DND-41 (cell line): ENCODE data around the gene SH3BP5.
"Not testable (repeated sequence)": the region's sequence is repeated elsewhere in the genome, so short reads cannot be mapped to it uniquely, and the experiment has no call there.

Experiments
- ATAC-seq: fragments of 200-7000 bp; cut with Tn5 transposase; 3 replicates; pipeline ENCODE4 v1.9.1; 2021; ENCODE audit warnings: low read depth; ENCODE audit not compliant: insufficient read depth
- DNase-seq: peaks from one replicate; pipeline ENCODE4 v3.0.0-alpha.2; 2020
- H2AFZ ChIP-seq: 2 replicates; pipeline ENCODE4 v1.6.0; 2012; ENCODE audit warnings: low read depth, low read length
- H3K27ac ChIP-seq: 2 replicates; pipeline ENCODE4 v1.5.1; 2012; ENCODE audit warnings: low read length, inconsistent platforms
- H3K27me3 ChIP-seq: fragments of 200-600 bp; sonication (generic); 2 replicates; pipeline ENCODE4 v1.6.0; 2012; ENCODE audit warnings: low read length, mild to moderate bottlenecking, inconsistent platforms; ENCODE audit not compliant: insufficient read depth, poor library complexity
- H3K36me3 ChIP-seq: 2 replicates; pipeline ENCODE4 v1.5.1; 2012; ENCODE audit warnings: low read length, inconsistent platforms; ENCODE audit not compliant: insufficient read depth
- H3K4me1 ChIP-seq: 2 replicates; pipeline ENCODE4 v1.5.1; 2012; ENCODE audit warnings: mild to moderate bottlenecking, low read length; ENCODE audit not compliant: insufficient read depth
- H3K4me2 ChIP-seq: 2 replicates; pipeline ENCODE4 v1.6.0; 2012; ENCODE audit warnings: mild to moderate bottlenecking, moderate library complexity, low read length, inconsistent platforms; ENCODE audit not compliant: insufficient read depth
- H3K4me3 ChIP-seq, 2 experiments: fragments of 200-600 bp in 1 of 2; shearing (Covaris generic) in 1 of 2; 2 replicates each; pipeline ENCODE4 v1.5.1; 2012 to 2016; ENCODE audit warnings: inconsistent platforms in 2 of 2, low read length in 2 of 2, mild to moderate bottlenecking in 2 of 2, low read depth in 1 of 2, moderate library complexity in 1 of 2
- H3K79me2 ChIP-seq: 2 replicates; pipeline ENCODE4 v1.6.0; 2012; ENCODE audit warnings: low read length, inconsistent platforms; ENCODE audit not compliant: insufficient read depth
- H3K9ac ChIP-seq: 2 replicates; pipeline ENCODE4 v1.6.0; 2012; ENCODE audit warnings: low read depth, mild to moderate bottlenecking, inconsistent platforms, low read length, moderate library complexity
- H3K9me3 ChIP-seq: 2 replicates; pipeline ENCODE4 v1.5.1; 2012; ENCODE audit warnings: low read length, moderate library complexity, mild to moderate bottlenecking, inconsistent platforms; ENCODE audit not compliant: insufficient read depth, severe bottlenecking
- H4K20me1 ChIP-seq: 2 replicates; pipeline ENCODE4 v1.6.0; 2012; ENCODE audit warnings: low read length; ENCODE audit not compliant: insufficient read depth
- CTCF ChIP-seq: IDR thresholded peaks from 2 replicates; pipeline ENCODE4 v1.5.1; 2012; ENCODE audit warnings: borderline replicate concordance, low read length, moderate library complexity, mild to moderate bottlenecking; ENCODE audit not compliant: poor library complexity, severe bottlenecking; ENCODE audit errors: extremely low read depth
- EZH2 ChIP-seq: IDR thresholded peaks from 3 replicates; pipeline ENCODE4 v1.6.1; 2012; ENCODE audit warnings: borderline replicate concordance, low read depth, mild to moderate bottlenecking, moderate library complexity, low read length, inconsistent platforms; ENCODE audit not compliant: severe bottlenecking

The SH3BP5 gene

GRCh38 chr3:15367059-15367458, 34.7 kb upstream of the SH3BP5 start:
- Histone ChIP-seq H3K79me2 (no peaks in the 10 kb centered on the region), H3K9me3 (peaks cover 2% of the 10 kb centered on the region), H3K4me2 (no peak overlapping the region), H3K36me3 (no peaks in the 10 kb centered on the region), H3K27me3 (no peaks in the 10 kb centered on the region), H3K4me3 (no peak overlapping the region), H4K20me1 (no peaks in the 10 kb centered on the region), H2AFZ (no peak overlapping the region), H3K4me1 (no peaks in the 10 kb centered on the region), H3K27ac (no peak overlapping the region), H3K9ac (no peak overlapping the region)
- ATAC-seq (no peak), DNase-seq (no peak)
- TF ChIP-seq EZH2, result no peak
- no peak for TF ChIP-seq CTCF

GRCh38 chr3:15364078-15364477, 31.7 kb upstream of the SH3BP5 start:
- not testable (repeated sequence) for H3K27ac ChIP-seq, DNase-seq, H3K27me3 ChIP-seq, H4K20me1 ChIP-seq, ATAC-seq, H3K4me3 ChIP-seq, H3K9me3 ChIP-seq, H3K4me2 ChIP-seq, H3K9ac ChIP-seq, H3K36me3 ChIP-seq, H3K79me2 ChIP-seq, H3K4me1 ChIP-seq, H2AFZ ChIP-seq

- Histone ChIP-seq H3K4me1 (0 out of 2 replicates have a peak, but pooled peaks cover under 1% of the 10 kb centered on the region), H3K36me3 (no peaks in the 10 kb centered on the region), H4K20me1 (no peaks in the 10 kb centered on the region), H3K9me3 (peaks cover 2% of the 10 kb centered on the region), H3K4me2 (no peak overlapping the region), H2AFZ (no peak overlapping the region), H3K27me3 (no peaks in the 10 kb centered on the region), H3K27ac (no peak overlapping the region), H3K79me2 (no peaks in the 10 kb centered on the region), H3K4me3 (no peak overlapping the region), H3K9ac (no peak overlapping the region)
- ATAC-seq (peak; percentile 39; the same call in 1 of the 3 replicates), DNase-seq (no peak)
- TF ChIP-seq CTCF (no peak), EZH2 (no peak)
Observed at GRCh38 chr3:15361494-15362214, 29.3 kb upstream of the SH3BP5 start.

GRCh38 chr3:15360788-15361493, 28.6 kb upstream of the SH3BP5 start:
- DNase-seq (no peak), ATAC-seq (no peak)
- Histone ChIP-seq H3K4me2 (no peak overlapping the region), H3K4me3 (no peak overlapping the region), H3K27ac (no peak overlapping the region), H3K79me2 (no peaks in the 10 kb centered on the region), H3K36me3 (no peaks in the 10 kb centered on the region), H2AFZ (no peak overlapping the region), H3K4me1 (peaks cover 5% of the 10 kb centered on the region; the same call in 1 of the 2 replicates), H3K27me3 (no peaks in the 10 kb centered on the region), H3K9ac (no peak overlapping the region), H3K9me3 (peaks cover 2% of the 10 kb centered on the region), H4K20me1 (no peaks in the 10 kb centered on the region)
- TF ChIP-seq EZH2 (no peak), CTCF (no peak)
